Stimulated activated CD8-positive, alpha-beta memory T cell treated with anti-CD3 and anti-CD28 coated beads, Interleukin-4, amount 100 ng/mL, for 48 hours (primary cell): Measurements from ENCODE around the gene PARP9.
"Not testable (repeated sequence)": the region's sequence is repeated elsewhere in the genome, so short reads cannot be mapped to it uniquely, and the experiment has no call there.

Experiments
- DNase-seq: peaks from one replicate; pipeline ENCODE4 v3.0.0-alpha.2; 2020

The PARP9 gene

GRCh38 chr3:122572940-122573412 is 8.9 kb upstream of the PARP9 start:
- peak; percentile 39 for DNase-seq

- DNase-seq = no peak
These were observed 4.7 kb upstream of the PARP9 start for GRCh38 chr3:122568755-122569154.

- not testable (repeated sequence) for DNase-seq
These were observed 4.0 kb upstream of the PARP9 start for GRCh38 chr3:122568131-122568530.

GRCh38 chr3:122563717-122564025 is 429 bp downstream of the PARP9 start:
- peak; percentile 39 for DNase-seq

GRCh38 chr3:122562923-122563716 is 980 bp downstream of the PARP9 start:
- no peak for DNase-seq

- DNase-seq = peak; percentile 57
These were observed 3.4 kb downstream of the PARP9 start for GRCh38 chr3:122560680-122561079.

GRCh38 chr3:122559906-122560305 is 4.2 kb downstream of the PARP9 start:
- DNase-seq = no peak

GRCh38 chr3:122558605-122559004 is 5.5 kb downstream of the PARP9 start:
- DNase-seq = no peak

GRCh38 chr3:122557356-122557755 is 6.7 kb downstream of the PARP9 start:
- DNase-seq = no peak

- DNase-seq = no peak
These were observed 8.6 kb downstream of the PARP9 start for GRCh38 chr3:122555275-122556071.

GRCh38 chr3:122553171-122553570 is 10.9 kb downstream of the PARP9 start:
- no peak for DNase-seq

- DNase-seq = no peak
These were observed 15.5 kb downstream of the PARP9 start for GRCh38 chr3:122548619-122549018.

GRCh38 chr3:122548076-122548475 is 16.0 kb downstream of the PARP9 start:
- no peak for DNase-seq

GRCh38 chr3:122546151-122546550 is 17.9 kb downstream of the PARP9 start:
- DNase-seq = no peak

- no peak for DNase-seq
These were observed 25.1 kb downstream of the PARP9 start for GRCh38 chr3:122538956-122539490.

GRCh38 chr3:122536632-122537001 is 27.5 kb downstream of the PARP9 start:
- DNase-seq = no peak

GRCh38 chr3:122535964-122536631 is 28.0 kb downstream of the PARP9 start:
- DNase-seq = no peak

- peak; percentile 48 for DNase-seq
These were observed 30.2 kb downstream of the PARP9 start for GRCh38 chr3:122533931-122534334.

GRCh38 chr3:122533480-122533879 is 30.6 kb downstream of the PARP9 start:
- DNase-seq = no peak

- no peak for DNase-seq
These were observed 33.9 kb downstream of the PARP9 start for GRCh38 chr3:122530164-122530563.

GRCh38 chr3:122523317-122523716 is 40.8 kb downstream of the PARP9 start:
- DNase-seq = no peak

GRCh38 chr3:122520861-122521260 is 43.2 kb downstream of the PARP9 start:
- no peak for DNase-seq

- no peak for DNase-seq
These were observed 44.4 kb downstream of the PARP9 start for GRCh38 chr3:122519693-122520092.
